ENCODE data around the gene LRP11. TPM values are rescaled to one million over a fixed set of nuclear protein-coding genes. Genes with fewer than 3 reads are reported as not detected.

LRP11 gene
- polyA plus RNA-seq, 1 donor: 19.1 TPM

GRCh38 chr6:149783551-149783950 is 80.6 kb downstream of the LRP11 start:
- no peak for DNase-seq (ENCODE audit: low read depth)

GRCh38 chr6:149782337-149782736 is 81.8 kb downstream of the LRP11 start:
- DNase-seq (ENCODE audit: low read depth): no peak

GRCh38 chr6:149781715-149782114 is 82.4 kb downstream of the LRP11 start:
- no peak for DNase-seq (ENCODE audit: low read depth)

- DNase-seq (ENCODE audit: low read depth): no peak
These were observed 84.6 kb downstream of the LRP11 start for GRCh38 chr6:149779644-149779963.

- no peak for DNase-seq (ENCODE audit: low read depth)
These were observed 86.5 kb downstream of the LRP11 start for GRCh38 chr6:149777624-149778023.

GRCh38 chr6:149771925-149772324 is 92.2 kb downstream of the LRP11 start:
- no peak for DNase-seq (ENCODE audit: low read depth)

- DNase-seq (ENCODE audit: low read depth): no peak
These were observed 93.0 kb downstream of the LRP11 start for GRCh38 chr6:149771185-149771584.

GRCh38 chr6:149769676-149770075 is 94.5 kb downstream of the LRP11 start:
- DNase-seq (ENCODE audit: low read depth): no peak

Other genes with a start within 250 kb of the LRP11 start
- 23.0 TPM for gene KATNA1, start 215.6 kb downstream of the LRP11 start, polyA plus RNA-seq (ENCODE audit: insufficient read length)
- gene LATS1, start 146.3 kb downstream of the LRP11 start, polyA plus RNA-seq (ENCODE audit: insufficient read length): 16.6 TPM
- gene NUP43, start 117.8 kb downstream of the LRP11 start, polyA plus RNA-seq (ENCODE audit: insufficient read length): 23.8 TPM
- gene PCMT1, start 114.6 kb downstream of the LRP11 start, polyA plus RNA-seq (ENCODE audit: insufficient read length): 72.0 TPM
- 0.82 TPM for gene RAET1E, start 33.8 kb upstream of the LRP11 start, polyA plus RNA-seq (ENCODE audit: insufficient read length)
- 0.30 TPM for gene RAET1G, start 58.8 kb upstream of the LRP11 start, polyA plus RNA-seq (ENCODE audit: insufficient read length)
- 0.61 TPM for gene ULBP2, start 77.7 kb upstream of the LRP11 start, polyA plus RNA-seq (ENCODE audit: insufficient read length)
- 0.28 TPM for gene ULBP1, start 99.6 kb upstream of the LRP11 start, polyA plus RNA-seq (ENCODE audit: insufficient read length)
- gene RAET1L, start 161.2 kb upstream of the LRP11 start, polyA plus RNA-seq (ENCODE audit: insufficient read length): not detected
- gene ULBP3, start 204.8 kb upstream of the LRP11 start, polyA plus RNA-seq (ENCODE audit: insufficient read length): 1.9 TPM